ENCODE results near the gene LGALSL.

Gene LGALSL

DNA sequence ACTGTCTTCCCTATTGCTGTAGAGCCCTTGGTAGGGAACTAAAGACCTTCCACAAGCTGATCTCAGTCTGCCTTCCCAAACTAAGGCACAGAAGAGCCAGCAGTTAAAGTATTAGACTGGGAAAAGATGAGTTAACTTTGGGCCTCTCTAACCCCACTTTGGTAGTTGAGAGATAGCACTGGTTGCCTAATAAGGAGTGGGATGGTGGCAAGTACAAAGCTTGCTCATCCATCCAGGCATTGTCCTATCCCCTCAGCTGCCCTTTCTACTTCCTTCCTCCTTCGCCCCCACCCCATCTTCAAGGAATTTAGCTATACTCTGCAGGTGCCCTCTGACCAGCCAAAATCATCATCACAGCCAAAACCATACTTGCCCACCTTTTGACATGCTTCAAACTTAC lies 48.0 kb downstream of the LGALSL start:
- DNase-seq: peak; percentile 68 to 77 (median 71)

DNA sequence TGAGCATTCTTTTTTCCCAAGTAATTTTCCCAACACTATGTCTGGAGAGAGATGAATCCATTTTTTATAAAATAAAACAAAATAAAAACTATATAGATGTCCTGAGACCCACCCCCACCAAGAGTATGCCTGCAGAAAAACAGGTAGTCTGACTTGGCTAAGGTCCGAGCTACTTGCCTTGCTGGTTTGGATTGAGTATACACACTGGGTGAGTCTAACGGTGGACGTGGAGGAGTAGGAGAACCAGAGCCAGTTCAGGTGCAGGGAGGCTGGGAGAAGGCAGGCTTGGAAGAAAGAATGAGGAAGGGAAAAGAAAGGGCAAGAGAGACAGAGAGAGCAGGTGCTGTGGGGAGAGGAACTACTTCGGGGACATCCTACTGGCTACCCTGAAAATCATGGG lies 48.9 kb downstream of the LGALSL start:
- no peak for DNase-seq

DNA sequence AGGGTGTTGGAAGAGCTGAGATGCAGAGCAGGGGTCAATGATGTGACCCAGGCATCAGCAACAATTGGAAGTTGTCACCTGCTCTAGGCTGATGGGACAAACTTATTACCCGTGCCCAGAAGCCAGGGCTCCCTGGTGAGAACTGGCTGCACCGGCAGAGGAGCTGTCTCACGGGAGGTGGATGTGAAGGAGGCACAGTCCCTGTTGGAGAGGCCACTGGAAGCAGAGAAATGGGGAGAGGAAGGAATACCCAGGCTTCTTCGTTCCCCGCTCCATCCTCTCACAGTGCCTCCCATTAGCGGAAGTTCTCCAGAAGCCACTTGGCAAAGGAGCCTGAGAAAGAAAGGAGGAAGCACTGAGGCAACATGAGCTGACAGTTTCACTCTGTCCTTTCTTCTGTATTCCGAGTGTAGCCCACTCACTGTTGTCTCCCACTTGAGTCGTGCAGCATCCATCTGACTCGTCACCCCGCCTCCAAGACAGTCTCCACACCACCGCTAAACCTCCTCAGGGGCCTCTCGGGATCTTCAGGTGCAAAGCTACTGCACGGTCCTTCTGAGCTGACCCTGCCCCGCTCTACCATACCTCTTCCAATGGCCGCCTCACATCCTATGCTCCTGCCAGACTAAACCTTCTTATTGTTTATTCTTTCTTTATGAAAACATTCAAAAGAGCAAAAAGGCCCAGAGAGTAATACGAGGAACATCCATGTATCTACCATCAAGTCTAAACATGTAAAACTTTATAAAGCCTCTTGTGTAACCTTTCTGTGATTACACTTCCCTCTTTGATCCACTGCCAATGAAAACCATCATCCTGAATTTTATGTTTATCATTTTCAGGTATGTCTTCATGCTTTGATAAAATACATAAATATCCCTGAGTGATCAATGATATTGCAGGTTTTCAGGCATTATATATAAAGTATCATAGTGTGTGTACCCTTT lies 51.1 kb downstream of the LGALSL start:
- DNase-seq: peak; percentile 78 to 83 (median 79)

DNA sequence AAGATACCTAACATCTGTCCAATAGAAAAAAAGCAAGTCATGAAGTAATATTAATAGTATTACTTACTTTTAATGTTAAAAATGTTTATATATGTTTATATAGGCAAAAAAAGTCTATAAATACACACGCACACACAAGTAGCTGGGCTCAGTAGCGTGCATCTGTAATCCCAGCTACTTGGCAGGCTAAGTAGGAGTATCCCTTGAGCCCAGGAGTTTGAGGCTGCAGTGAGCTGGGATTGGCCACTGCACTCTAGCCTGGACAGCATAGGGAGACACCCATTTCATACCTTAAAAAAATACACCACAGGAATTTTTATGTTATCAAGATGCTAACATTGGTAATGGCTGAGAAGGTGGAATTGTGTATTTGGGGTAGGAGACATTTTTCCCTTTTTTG lies 52.7 kb downstream of the LGALSL start:
- no peak for DNase-seq

Measured in suppressor macrophage treated with lipopolysaccharide for 1 hour (primary cell).